HAP-1 (cell line): ENCODE results near the gene IQCH.

Source experiments
- DNase-seq, 2 experiments: peaks; one replicate each; pipeline ENCODE4 v3.0.0-alpha.2; 2016 to 2020; ENCODE audit warnings: low spot score in 2 of 2
- H3K27me3 ChIP-seq: fragments of 250-450 bp; sonication (Bioruptor Pico); 2 replicates; pipeline ENCODE4 v1.5.1; 2020; ENCODE audit warnings: low read depth, mild to moderate bottlenecking, moderate library complexity
- H3K36me3 ChIP-seq: fragments of 250-450 bp; sonication (Bioruptor Pico); replicated peaks from 2 replicates; pipeline ENCODE4 v1.5.1; 2020; ENCODE audit warnings: mild to moderate bottlenecking
- H3K4me1 ChIP-seq: fragments of 250-450 bp; sonication (Bioruptor Pico); 2 replicates; pipeline ENCODE4 v1.5.1; 2020; ENCODE audit warnings: mild to moderate bottlenecking
- H3K4me3 ChIP-seq: fragments of 250-450 bp; sonication (Bioruptor Pico); 2 replicates; pipeline ENCODE4 v1.5.1; 2020; ENCODE audit warnings: mild to moderate bottlenecking, moderate library complexity
- H3K9me3 ChIP-seq: fragments of 250-450 bp; sonication (Bioruptor Pico); 2 replicates; pipeline ENCODE4 v1.5.1; 2020; ENCODE audit warnings: mild to moderate bottlenecking, moderate library complexity
- in situ Hi-C: fragments of 300-500 bp; cut with MboI; formaldehyde crosslinking; loops from 3 replicates; pipeline ENCODE4 v1.14.3; 2020; ENCODE audit warnings: low sequenced_read_pairs, inconsistent platforms, mixed read lengths

The IQCH gene

GRCh38 chr15:67550522-67550921, 295.9 kb downstream of the IQCH start:
- Histone ChIP-seq H3K4me3 (no peak overlapping the region), H3K27me3 (no peaks in the 10 kb centered on the region), H3K4me1 (peaks cover 28% of the 10 kb centered on the region), H3K9me3 (no peaks in the 10 kb centered on the region), H3K36me3 (peaks cover 4% of the 10 kb centered on the region; the same call in 1 of the 2 replicates)
- in situ Hi-C loops: no loop called here
- DNase-seq: no peak

- H3K27me3 ChIP-seq: no peaks in the 10 kb centered on the region
- no peak overlapping the region for H3K4me3 ChIP-seq
- no peak for DNase-seq
- peaks cover 28% of the 10 kb centered on the region for H3K4me1 ChIP-seq
- no peaks in the 10 kb centered on the region for H3K9me3 ChIP-seq
- in situ Hi-C loops: no loop called here
- H3K36me3 ChIP-seq: peaks cover 4% of the 10 kb centered on the region; the same call in 1 of the 2 replicates
These were observed 296.7 kb downstream of the IQCH start for GRCh38 chr15:67551207-67551743.
